22Rv1 (cell line): Measurements from ENCODE around the gene TAF10.

ENCODE experiments used
- ZFX ChIP-seq: fragments of 450-650 bp; IDR thresholded peaks from 2 replicates; pipeline ENCODE4 v1.6.1; 2017; ENCODE audit warnings: antibody characterized with exemption, borderline replicate concordance
- TF ChIP-seq, protein P1 (sequence below): fragments of 450-650 bp; IDR thresholded peaks from 2 replicates; pipeline ENCODE4 v1.5.1; 2017; ENCODE audit warnings: mild to moderate bottlenecking

DNA sequence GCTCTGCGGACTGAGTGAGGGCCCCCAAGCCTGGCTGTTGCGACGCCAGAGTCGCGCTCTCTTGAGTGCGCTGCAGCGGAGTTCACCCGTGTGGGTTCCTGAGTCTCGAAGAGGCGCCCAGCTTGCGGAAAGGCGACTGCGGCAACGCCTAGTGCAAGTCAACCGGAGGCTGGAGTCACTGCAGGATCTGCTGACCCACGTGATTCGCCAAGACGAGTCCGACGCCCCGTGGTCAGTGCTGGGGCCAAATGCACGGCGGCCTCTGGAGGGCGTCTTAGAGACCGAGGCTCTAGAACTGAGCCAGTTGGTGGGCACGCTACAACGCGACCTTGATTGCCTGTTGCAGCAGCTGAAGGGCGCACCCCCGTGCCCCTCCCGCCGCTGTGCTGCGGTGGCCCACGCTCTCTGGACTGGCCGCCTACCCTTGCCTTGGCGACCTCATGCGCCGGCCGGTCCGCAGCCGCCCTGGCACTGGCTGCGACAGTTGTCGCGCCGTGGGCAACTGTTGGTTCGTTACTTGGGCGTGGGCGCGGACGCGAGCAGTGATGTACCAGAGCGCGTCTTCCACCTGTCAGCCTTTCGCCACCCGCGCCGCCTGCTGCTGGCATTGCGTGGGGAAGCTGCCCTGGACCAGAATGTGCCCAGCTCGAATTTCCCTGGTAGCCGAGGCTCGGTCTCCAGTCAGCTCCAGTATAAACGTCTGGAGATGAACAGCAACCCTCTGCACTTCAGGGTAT, 41.2 kb downstream of the TAF10 start:
- TF ChIP-seq, protein P1, sequence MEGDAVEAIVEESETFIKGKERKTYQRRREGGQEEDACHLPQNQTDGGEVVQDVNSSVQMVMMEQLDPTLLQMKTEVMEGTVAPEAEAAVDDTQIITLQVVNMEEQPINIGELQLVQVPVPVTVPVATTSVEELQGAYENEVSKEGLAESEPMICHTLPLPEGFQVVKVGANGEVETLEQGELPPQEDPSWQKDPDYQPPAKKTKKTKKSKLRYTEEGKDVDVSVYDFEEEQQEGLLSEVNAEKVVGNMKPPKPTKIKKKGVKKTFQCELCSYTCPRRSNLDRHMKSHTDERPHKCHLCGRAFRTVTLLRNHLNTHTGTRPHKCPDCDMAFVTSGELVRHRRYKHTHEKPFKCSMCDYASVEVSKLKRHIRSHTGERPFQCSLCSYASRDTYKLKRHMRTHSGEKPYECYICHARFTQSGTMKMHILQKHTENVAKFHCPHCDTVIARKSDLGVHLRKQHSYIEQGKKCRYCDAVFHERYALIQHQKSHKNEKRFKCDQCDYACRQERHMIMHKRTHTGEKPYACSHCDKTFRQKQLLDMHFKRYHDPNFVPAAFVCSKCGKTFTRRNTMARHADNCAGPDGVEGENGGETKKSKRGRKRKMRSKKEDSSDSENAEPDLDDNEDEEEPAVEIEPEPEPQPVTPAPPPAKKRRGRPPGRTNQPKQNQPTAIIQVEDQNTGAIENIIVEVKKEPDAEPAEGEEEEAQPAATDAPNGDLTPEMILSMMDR, result no peak
- TF ChIP-seq ZFX, result no peak
